AG10803 (cell line): ENCODE measurements around the gene EBI3.
A peak's percentile ranks its signal among the peaks of the same experiment; 100 is the strongest.

Experiments
- DNase-seq: peaks from one replicate; pipeline ENCODE4 v3.0.0; 2010; ENCODE audit warnings: low read depth
- H3K4me3 ChIP-seq: 2 replicates; pipeline ENCODE4 v1.5.1; 2011; ENCODE audit warnings: mild to moderate bottlenecking, low read length, control low read depth
- CTCF ChIP-seq: conservative IDR thresholded peaks from 2 replicates; pipeline ENCODE4 v1.5.1; 2011; ENCODE audit warnings: mild to moderate bottlenecking, low read length, control low read depth, inconsistent platforms

Gene EBI3

GRCh38 chr19:4229179-4229931, at the start of gene EBI3:
Gene EBI3, plus strand, starts transcription at chr19:4229523. Its CDS starts 28 bp downstream, at chr19:4229551.
- no peak for DNase-seq
- H3K4me3 ChIP-seq, result no peak within 1 kb of the TSS
- no peak for TF ChIP-seq CTCF

GRCh38 chr19:4181053-4181508, 48.2 kb upstream of the EBI3 start:
- no peak for TF ChIP-seq CTCF
- H3K4me3 ChIP-seq, result peak overlapping the region; percentile 26; the same call in 1 of the 2 replicates

GRCh38 chr19:4182084-4182810, 47.1 kb upstream of the EBI3 start, which contains the start of the genes ANKRD24 and SIRT6:
Gene ANKRD24, plus strand, starts transcription at chr19:4182689. Its CDS starts 3,737 bp downstream, at chr19:4186426.
Gene SIRT6, minus strand, starts transcription at chr19:4182563. Its CDS starts 24 bp downstream, at chr19:4182539.
- peak; percentile 96 for DNase-seq
- no peak for TF ChIP-seq CTCF
- peak within 1 kb of the TSS; percentile 95 for H3K4me3 ChIP-seq

More at GRCh38 chr19:4181053-4181508, 48.2 kb upstream of the EBI3 start:
- DNase-seq, result no peak

GRCh38 chr19:4183967-4184717, 45.2 kb upstream of the EBI3 start:
- DNase-seq, result no peak
- no peak overlapping the region for H3K4me3 ChIP-seq
- no peak for TF ChIP-seq CTCF

- TF ChIP-seq CTCF, result no peak
- DNase-seq, result no peak
These were observed 44.5 kb upstream of the EBI3 start for GRCh38 chr19:4184718-4185352.

GRCh38 chr19:4185413-4186086, 43.8 kb upstream of the EBI3 start:
- no peak for DNase-seq
- no peak overlapping the region for H3K4me3 ChIP-seq
- TF ChIP-seq CTCF, result no peak

More at GRCh38 chr19:4184718-4185352, 44.5 kb upstream of the EBI3 start:
- H3K4me3 ChIP-seq, result no peak overlapping the region
